GM19467 (cell line): ENCODE results near the gene CFAP210.

Source experiments
- ATAC-seq: cut with Tn5 transposase; IDR thresholded peaks from one replicate; pipeline ENCODE4 v1.9.1; 2021; ENCODE audit warnings: mild to moderate bottlenecking, moderate library complexity; ENCODE audit not compliant: unreplicated experiment

The CFAP210 gene, protein sequence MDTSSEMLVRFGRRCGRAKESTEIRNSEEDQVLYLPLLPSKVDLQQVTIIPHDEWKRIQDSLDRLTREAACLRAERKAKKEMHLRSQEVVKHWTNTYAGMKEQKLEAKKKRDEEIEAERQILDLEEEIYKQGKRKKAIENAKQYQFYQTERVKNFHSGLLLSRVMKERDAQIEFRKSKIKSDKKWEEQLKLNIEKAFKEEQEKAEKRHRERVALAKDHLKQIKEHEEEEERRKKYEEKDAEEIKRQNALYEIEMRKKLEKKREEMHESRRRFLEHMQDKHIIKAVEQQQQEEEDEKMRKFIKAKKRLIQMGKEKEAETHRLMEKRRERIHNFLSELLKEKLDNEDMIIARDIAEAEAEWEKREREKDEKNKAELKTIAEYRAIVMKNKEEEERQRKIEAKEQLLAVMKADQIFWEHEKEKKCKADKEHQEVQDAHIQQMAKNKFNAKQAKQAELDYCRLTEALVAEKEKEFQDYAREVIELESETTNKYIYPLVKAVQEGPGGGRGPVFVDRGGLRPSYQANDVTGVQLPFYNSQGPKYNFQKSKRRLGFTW

DNA sequence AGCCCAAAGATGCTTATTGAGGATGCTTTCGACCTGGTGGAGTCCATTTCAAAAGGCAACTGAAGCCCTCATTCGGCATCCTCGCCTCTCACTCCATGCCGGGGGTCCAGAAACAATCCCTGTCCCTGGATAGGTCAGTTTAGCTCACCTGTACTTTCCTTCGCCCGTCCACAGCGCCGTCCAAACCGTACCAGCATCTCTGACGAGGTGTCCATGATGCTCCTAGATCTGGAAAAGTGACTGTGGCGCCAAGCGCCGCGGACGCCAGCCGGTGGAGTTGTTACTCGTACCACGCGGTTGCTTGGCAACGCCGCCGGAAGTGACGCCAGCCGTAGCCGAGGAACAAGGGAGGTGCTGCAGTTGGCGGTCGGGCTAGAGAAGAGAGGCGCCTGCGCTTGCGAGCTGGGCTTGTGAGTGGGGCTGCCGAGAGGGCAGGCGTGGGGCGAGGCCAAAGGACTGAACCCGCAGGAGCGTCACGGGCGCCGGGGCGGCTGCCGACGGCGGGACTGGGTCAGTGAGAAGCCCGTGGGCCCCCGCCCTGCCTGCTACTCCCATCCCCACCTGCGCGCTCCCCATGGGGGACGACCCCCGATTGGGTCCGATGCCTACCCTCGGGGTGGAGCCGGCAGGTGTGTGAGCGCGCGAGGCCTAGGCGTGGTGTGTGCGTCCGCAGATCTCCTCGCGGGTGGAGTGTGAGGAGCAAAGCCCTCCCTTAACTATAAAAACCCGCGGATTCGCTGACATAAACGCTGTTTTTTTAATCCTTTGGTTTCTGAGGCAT is at the start of gene CFAP210, which contains the start of gene PHOSPHO2:
Gene CFAP210 (minus strand): TSS at position 293 of the 781 bp plus-strand sequence. CDS start 78 bp downstream, at position 215.
Gene PHOSPHO2 (plus strand): TSS at position 357 of the 781 bp plus-strand sequence. CDS start 6,503 bp downstream, outside the sequence.
- ATAC-seq: peak; percentile 99

DNA sequence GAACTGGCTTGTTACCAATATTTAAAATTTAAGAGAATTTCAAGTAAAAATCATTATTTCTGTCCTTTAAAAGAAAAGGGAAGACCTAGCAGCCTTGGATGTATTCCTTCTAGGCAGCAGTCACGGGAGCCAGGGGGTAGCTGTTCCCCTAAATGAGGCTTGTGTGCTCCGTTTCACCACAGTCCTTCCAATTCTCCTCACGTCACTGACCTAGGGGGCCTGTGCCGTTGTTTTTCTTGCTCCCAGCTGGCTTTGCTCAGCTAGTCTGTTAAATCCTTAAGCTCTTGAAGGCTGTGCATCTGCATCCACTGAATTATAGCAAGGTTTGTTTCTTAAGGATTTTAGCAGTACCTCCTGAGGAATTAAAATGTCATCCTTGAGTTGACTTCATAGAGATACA is 49.3 kb upstream of the CFAP210 start:
- no peak for ATAC-seq

DNA sequence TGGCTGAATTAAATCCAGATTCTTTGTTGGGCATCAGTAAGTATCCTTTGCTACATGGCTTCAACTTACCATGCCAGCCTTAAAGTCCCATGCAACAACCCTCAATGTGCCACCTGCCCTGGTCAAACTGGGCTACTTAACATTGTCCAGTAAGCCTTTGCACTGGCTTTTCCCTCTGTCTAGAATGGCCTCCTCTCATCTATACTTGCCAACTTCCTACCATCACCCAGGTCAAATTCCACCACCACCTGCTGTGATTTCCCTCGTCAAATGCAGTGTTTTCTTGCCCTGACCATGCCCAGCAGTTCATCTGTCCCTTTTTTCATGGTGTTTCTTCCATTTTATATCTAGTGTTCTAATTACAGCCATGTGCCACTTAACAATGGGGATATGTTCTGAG is 45.1 kb upstream of the CFAP210 start:
- ATAC-seq: no peak

DNA sequence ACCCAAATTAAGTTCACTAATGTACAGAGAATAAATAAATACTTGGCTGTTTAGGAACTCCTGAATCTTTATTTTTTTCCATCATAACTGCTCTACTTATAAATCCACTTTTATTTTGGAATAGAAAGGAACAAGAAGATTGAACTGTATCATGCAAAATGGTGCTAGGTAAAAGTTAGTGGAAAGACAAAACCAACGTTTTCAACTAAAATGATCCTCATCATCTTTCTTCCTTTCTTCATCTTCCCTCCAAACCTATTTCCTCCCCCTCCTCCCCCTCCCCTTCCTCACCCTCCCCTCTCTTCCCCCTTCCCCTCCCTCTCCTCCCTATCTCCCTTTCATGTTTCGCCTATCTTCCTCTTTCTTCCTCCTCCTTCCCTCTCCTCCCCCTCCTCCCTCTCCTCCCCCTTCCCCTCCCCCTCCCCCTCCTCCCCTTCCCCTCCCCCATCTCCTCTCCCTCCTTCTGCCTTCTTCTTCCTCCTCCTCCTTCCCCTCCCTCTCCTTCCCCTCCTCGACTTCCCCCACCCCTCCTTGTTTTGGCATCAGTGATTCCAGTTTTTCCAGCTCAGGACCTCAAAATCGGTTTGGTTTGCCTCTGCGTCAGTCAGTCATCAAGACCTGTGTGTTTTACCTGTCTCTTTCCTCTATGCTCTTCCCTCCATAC is 44.5 kb upstream of the CFAP210 start:
- ATAC-seq: no peak

DNA sequence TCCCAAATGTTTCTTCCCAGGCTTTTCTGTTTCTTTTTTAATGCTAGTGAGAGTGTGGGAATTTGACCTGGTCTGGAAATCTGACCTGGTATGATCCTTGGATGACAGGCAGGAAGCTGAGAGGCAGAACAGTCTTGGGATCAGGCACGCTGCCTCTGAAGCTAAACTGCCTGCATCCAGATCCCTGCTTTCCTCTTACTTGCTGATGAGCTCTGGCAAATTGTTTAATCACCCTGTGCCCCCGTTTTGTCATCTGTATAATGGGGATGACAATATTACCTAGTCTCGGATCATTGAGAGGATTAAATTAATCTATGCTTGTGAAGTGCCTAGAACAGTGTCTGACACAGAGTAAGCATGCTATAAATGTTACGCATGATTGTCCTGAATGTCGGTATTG is 42.7 kb upstream of the CFAP210 start:
- no peak for ATAC-seq

DNA sequence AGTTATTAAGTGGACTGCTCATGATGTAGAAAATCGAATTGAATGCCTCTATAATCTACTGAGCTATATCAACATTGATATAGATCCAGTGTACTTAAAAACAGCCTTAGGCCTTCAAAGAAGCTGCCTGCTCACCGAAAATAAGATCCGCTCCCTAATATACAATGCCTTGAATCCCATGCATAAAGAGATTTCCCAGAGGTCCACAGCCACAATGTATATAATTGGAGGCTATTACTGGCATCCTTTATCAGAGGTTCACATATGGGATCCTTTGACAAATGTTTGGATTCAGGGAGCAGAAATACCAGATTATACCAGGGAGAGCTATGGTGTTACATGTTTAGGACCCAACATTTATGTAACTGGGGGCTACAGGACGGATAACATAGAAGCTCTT is 41.4 kb upstream of the CFAP210 start:
- no peak for ATAC-seq

DNA sequence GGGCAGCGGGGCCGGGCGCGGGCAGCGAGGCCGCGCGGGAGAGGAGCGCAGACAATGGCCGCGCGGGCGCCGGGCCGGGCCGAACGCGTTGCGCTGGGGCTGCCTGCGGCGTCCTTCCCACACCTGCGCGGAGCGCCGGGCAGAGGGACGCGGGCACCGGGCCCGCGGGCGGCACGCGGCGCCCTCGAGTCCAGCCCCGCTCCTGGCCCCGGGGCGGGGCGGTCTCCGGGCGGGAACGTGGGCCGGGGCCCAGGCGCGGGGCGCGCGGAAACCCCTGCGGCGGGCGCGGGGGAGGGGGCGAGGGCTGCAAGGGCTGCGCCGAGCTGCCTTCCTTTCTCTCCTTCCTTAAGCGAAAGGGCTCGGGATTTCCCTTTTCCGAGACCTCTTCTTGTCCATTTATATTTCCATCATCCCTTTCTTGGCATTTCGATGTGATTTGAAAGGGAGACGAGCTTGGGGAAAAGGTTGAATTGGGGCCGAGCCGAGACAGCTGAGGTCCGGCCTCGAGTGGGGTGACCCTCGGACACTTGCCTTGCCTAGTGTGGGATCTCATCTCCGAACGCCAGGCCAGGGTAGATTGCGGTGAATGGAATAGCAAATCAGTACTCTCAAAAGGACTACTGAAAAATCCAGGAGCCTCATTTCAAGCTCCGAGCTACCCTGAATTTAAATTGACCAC is 40.1 kb upstream of the CFAP210 start:
- peak; percentile 40 for ATAC-seq

DNA sequence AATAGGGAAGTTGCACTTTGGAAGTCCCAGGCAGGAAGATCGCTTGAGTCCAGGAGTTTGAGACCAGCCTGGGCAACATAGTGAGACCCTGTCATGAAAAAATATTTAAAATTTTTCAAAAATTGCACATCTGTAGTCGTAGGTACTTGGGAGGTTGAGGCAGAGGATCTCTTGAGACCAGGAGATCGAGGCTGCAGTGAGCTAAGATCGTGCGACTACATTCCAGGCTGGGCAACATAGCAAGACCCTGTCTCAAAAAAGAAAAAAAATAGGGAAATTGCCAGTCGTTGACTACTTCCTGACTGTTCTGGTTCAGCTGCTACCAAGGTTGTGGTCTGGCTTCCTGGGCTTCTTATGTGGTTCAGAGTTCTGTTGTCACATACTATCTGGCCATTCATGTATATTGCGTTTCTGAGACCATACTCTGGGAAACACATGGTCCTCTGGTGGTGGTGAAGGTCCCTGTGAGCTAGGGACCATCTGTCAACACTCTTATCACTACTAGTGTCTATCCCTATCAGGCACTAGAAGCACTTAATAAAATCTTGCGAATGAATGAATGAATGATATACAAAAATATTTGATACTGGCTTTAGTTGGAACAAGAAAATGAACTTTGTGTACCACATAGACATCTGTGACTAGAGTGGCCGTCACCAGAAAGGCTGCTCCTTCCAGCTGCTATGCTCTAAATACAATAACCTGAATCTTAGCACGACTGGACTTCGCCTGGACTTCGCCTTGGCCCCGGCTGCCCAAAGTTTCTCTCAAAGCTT is 38.6 kb upstream of the CFAP210 start:
- no peak for ATAC-seq

DNA sequence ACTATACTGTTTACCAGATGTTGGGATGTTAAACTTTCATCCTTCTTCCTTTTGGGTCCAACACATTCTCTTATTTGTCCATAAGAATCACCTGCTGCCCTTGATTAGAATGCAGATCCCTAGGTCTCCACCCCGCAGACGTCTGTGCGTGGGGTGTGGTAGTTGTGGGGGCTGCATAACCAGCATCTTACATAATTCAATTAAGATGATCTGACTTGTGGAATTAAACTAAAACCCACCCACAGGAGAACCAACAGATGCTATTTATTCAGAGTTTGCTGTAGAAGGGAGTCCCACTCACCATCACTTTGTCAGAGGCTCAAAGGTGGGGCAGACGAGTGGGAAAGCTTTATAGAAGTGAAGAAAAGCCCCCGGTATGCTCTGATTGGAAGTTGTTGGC is 37.9 kb upstream of the CFAP210 start:
- no peak for ATAC-seq

DNA sequence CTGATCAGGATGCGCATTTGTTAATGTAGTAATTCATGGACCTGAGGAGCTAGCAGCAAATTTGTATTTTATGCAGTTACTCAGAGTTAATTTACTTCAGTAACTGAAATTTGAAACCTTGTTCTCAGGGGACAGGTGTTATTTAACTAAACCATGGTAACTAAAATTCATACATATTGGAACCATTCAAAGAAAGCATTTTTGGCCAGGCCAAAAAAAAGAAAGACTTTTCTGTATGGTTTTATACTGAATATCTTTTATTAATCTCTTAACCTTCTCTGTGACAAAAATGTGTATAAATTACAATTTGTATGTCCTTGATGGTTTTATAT is 35.0 kb upstream of the CFAP210 start:
- no peak for ATAC-seq

DNA sequence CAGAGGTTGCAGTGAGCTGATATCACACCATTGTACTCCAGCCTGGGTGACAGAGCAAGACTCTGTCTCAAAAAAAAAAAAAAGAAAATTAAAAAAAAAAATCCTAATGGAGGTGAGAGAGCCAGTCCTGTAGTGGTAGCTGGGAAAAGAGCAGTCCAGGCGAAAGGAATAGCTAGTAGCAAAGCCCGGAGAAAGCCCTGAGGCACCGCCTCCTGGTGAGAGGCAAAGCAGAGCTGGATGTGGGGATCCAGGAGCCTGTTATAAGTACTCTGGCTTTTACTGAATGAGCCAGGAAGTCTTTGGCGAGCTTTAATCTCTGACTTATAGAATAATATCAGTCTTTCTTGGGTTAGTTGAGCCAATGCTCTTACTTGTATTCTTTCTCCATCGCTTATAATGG is 32.9 kb upstream of the CFAP210 start:
- ATAC-seq: no peak

DNA sequence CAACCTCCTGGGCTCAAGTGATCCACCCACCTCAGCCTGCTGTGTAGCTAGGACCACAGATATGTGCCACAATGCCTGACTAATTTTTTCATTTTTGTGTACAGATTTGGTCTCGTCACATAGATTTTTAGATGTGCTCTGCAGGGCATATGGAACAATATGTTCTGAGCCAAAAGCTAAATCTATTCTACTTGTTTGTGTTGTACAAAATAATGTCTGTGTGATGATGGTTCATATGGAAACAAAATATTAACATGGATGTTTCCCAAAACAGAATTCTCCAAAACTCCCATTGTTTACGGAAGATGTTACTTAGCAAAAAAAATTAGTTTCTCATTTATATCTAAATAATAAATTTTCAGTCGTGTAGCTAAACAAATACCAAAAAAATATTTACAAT is 26.8 kb upstream of the CFAP210 start:
- no peak for ATAC-seq

DNA sequence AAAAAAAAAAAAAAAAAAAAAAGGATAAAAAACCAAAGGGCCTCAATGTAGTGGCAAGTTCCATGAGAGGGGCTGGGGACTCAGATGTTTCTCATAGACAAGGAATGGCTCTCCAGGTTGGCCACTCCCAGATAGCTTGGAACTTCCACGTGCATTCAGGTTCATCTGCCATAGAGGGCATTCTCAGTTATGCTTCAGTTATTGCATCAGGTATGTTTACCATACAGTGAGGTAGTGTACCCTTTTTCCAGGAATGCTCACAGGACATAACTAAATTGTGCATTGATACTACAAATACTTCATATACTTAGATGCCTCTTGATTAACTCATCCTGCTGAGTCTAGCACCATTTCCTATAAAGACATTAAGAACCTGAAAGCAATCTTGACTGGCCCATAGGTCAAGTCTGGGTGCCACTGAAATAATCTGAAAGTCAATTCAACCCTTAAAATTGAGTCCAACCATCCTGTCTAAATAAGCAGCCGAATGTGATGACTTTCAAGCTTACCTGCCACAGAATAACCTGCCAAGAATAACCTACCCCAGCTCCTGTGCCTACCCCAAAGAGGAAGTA is 24.8 kb upstream of the CFAP210 start:
- ATAC-seq: no peak

DNA sequence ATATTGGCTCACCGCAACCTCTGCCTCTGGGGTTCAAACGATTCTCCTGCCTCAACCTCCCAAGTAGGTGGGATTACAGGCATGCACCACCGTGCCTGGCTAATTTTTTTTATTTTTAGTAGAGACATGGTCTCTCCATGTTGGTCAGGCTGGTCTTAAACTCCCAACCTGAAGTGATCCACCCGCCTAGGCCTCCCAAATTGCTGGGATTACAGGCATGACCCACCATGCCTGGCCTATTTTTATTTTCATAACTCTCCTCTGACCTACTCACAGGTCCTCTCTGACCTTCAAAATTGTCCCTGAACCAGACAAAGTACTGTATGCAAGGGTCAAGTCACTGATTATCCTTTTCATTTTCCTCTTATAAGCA is 23.5 kb upstream of the CFAP210 start:
- no peak for ATAC-seq

DNA sequence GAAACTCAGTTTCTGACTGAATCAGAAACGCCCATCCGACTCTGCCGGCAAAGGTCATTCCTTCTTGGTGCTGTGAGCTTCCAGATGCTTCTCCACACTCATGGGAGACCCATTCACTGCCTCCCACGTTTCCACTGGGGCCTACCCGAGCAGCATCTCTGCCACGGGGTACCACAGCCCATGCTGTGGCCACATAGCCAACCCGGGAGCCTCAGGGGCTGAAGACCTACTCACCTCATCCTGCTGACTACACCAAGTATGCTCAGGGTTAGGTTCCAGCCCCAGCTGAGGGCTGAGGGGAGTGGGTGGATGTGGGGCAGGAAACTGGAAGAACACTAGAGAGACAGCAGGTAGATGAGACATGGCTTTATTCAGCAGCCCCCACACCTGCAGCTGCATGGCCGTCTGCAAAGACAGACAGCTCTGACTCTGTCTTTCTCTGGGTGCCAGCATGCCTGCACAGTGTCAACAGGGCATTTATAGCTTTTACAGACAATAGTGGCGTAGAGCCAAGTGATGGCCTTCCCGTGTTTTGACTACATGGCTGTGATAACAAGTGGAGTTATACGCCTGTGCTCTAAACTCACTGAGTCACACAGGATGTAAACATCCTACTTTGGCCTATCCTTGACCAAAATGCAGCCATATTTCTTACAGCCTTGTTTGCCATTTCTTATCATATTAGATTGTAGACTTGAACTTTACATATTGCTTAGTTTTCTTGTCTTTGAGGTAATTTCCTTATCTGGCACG is 22.9 kb upstream of the CFAP210 start:
- ATAC-seq: no peak

DNA sequence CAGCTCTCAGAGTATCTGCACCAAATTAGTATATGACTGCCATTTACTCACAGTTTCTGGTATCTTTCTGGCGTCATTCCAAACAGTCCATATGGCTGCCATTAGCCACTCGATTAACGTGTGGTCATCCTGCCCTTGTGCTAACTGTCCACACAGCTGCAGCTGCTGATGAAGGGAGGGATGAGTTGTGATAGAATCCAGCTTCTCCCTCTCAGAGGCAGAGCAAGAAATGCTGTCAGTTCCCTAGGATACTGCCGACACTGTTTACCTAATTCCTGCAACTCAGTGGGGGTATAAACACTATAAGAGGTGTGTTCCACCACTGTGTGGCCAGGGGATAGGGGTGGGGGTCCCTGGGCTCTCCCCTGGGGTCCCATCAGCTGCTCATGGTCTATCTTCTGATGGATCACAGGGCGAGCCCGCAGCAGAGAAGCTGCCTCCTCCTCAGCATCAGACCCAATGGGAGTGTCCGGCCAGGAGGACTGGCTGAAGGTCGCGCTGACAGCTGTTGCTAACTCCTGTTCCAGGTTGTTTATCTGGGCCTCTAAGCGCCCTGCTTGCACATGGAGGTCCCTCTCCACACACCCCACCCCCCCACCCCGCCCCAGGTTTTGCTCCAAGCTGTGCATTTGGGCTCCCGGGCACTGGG is 22.2 kb upstream of the CFAP210 start:
- ATAC-seq: no peak

DNA sequence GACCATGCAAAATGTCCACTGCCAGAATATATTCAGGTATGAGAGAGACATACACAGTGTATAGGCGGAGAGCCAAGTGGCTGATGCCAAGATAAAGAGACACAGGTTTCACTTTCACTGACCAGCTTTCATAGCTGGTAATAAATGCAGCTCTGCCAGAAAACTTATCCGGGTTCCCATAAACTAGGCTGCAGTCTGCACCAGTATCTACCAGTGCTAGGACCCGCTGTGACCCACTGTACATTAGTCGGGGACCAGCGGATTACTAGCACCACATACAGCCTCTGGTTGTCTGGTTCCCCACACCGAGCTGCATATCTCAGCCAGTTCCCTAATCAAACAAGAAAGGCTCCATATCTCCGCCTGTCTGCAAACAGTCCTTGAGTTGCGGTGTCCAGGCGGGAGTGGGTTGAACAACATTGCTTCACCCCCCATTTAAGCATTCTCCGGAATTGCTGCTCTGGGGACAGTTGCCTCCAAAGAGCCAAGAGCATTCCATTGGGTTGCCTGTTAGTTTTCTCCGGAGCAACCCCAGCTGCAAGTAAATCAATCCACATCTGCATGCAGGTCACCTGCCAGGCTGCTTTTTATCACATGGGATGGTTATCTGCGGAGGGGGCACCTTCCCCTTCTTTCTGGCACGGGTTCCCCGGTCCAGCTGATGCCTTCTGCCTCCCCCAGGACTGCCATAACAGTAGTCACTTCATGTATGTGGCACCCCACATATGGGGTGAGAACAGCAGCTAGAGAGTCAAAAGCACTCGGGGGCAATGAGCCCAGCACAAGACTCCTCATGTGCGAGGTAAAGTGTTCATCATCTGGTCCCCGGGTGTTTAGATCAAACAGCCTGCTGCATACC is 21.4 kb upstream of the CFAP210 start:
- no peak for ATAC-seq

DNA sequence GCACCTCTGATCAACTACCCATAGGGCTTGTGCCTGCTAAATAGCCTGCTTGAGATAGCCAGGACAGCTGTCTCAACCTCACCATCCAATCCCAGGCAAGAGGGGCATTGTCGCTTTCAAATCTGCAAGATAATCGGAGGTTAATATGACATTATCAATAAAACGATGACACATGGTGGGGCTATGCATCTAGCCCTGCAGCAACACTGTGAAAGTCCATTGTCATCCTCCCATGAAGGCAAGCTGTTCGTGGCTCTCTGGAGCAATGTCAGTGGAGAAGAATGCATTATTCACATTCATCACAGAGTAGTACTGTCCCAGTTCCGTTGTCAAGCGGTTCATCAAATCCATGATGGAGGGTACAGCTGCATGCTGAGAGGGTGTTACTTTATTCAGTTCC is 20.5 kb upstream of the CFAP210 start:
- ATAC-seq: no peak
